GM10847 (cell line): ENCODE results near the gene ACKR2.

Source experiments
- POLR2A ChIP-seq: IDR thresholded peaks from 2 replicates; pipeline ENCODE4 v1.6.1; 2011; ENCODE audit not compliant: insufficient read length; ENCODE audit errors: extremely low read depth

Gene ACKR2

GRCh38 chr3:42865256-42865655 is 56.0 kb downstream of the ACKR2 start:
- TF ChIP-seq POLR2A = no peak

- no peak for TF ChIP-seq POLR2A
These were observed 57.9 kb downstream of the ACKR2 start for GRCh38 chr3:42867138-42867537.

GRCh38 chr3:42868841-42869240 is 59.6 kb downstream of the ACKR2 start:
- TF ChIP-seq POLR2A = no peak

DNA sequence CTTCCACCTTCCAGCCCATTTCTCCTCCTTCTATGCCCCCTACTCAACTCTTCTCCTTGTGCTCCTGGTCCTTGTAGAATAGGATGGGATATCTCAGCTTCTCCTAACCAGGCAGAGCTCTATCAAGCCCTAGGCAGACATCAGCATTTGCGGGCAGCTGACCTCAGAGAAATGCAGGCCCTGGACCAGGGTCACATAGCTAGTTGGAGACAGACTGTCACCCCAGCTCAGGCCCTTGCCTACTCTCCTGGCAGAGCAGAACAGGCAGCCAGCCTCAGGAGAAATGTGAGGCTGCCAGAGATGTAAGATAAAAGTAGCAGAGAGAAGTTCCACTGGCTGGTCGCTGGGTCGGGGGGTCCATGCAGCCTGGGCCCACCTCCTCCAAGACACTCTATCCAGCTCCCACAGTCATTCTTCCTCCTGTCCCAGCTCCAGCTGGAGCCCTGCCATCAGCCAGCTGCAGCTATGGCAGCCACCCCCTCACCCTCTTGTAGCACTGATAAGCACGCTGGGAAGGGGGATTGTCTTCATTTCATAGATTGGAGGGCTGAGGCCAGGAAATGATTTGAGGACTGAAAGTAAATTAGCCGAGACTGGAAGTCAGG is 62.4 kb downstream of the ACKR2 start:
- no peak for TF ChIP-seq POLR2A

- TF ChIP-seq POLR2A = no peak
These were observed 63.5 kb downstream of the ACKR2 start for GRCh38 chr3:42872718-42873117.

GRCh38 chr3:42873221-42873982 is 64.2 kb downstream of the ACKR2 start:
- no peak for TF ChIP-seq POLR2A

GRCh38 chr3:42874749-42875148 is 65.5 kb downstream of the ACKR2 start:
- TF ChIP-seq POLR2A = no peak

GRCh38 chr3:42875325-42876151 is 66.3 kb downstream of the ACKR2 start, which contains the start of gene CYP8B1:
CYP8B1 (minus strand) TSS chr3:42875879; CDS start chr3:42875816, 63 bp downstream.
- no peak for TF ChIP-seq POLR2A

- TF ChIP-seq POLR2A = no peak
These were observed 67.2 kb downstream of the ACKR2 start for GRCh38 chr3:42876401-42876800.

- no peak for TF ChIP-seq POLR2A
These were observed 67.9 kb downstream of the ACKR2 start for GRCh38 chr3:42876940-42877720.

GRCh38 chr3:42877881-42878280 is 68.6 kb downstream of the ACKR2 start:
- no peak for TF ChIP-seq POLR2A

DNA sequence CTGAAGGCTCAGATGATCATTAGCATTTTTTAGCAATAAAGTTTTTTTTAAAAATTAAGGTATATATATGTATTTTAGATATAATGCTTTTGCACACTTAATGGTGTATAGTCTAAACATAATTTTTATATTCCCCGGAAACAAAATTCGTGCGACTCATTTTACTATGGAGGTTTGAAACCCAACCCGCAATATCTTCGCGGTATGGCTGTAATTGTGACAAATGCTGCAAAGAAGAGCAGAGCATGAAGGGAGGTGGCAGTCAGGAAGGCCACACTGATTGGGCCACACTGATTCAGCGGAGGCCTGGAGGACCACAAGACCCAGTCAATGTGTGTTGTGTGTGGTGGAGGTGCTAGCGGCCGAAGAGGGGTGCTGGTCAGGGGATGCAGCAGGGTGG is 70.9 kb downstream of the ACKR2 start:
- no peak for TF ChIP-seq POLR2A

GRCh38 chr3:42880601-42881451 is 71.6 kb downstream of the ACKR2 start:
- TF ChIP-seq POLR2A = no peak

DNA sequence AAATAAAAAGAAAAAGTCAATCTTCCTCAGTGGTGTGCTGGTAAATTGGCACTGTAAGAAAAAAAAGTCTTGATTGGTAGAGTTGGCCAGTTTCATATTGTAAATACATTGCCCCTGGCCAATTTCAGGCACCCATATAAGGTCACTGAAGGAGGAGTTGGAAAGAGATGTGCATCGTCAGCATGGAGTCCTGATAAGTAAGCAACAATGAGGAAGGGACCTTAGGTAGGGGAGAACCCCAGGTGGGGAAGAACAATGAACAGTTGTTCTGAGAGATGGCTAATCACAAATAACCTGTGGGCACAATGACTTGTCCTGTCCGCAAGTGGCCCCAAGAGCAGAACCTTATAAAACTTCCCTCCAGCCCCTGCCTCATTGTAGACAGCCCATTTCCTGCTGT is 75.1 kb downstream of the ACKR2 start:
- TF ChIP-seq POLR2A = no peak
